Gastrocnemius medialis (tissue), 4 donors: ENCODE data around the gene ERC2.

ENCODE experiments used
- CTCF ChIP-seq, 5 experiments: fragments of 450-650 bp in 3 of 5; fragments of 200-600 bp in 2 of 5; sonication (generic) in 2 of 5; IDR thresholded peaks in 4 of 5; conservative IDR thresholded peaks in 1 of 5; 1 replicate in 4 of 5; 2 replicates in 1 of 5; pipeline ENCODE4 v1.5.1; 2016 to 2019; ENCODE audit warnings: antibody characterized with exemption in 5 of 5, mild to moderate bottlenecking in 3 of 5, moderate library complexity in 3 of 5
- POLR2A ChIP-seq, 2 donors: fragments of 450-650 bp; IDR thresholded peaks; one replicate each; pipeline ENCODE4 v1.6.1; 2017; ENCODE audit warnings: antibody characterized with exemption in 2 of 2, mild to moderate bottlenecking in 2 of 2, moderate library complexity in 2 of 2

GRCh38 chr3:55521738-55522421 is 946.4 kb downstream of the ERC2 start:
- TF ChIP-seq CTCF (IDR thresholded peaks at IDR 0.05 in 4 of 5, conservative IDR thresholded peaks at IDR 0.05 in 1 of 5) (no peak), POLR2A (IDR thresholded peaks at IDR 0.05) (no peak)
